Measurements from ENCODE around the gene KIF1A. TPM values are rescaled to one million over a fixed set of nuclear protein-coding genes. Genes with fewer than 3 reads are reported as not detected.
A peak's percentile ranks its signal among the peaks of the same experiment; 100 is the strongest.

Gene KIF1A
- total RNA-seq, 1 experiment from 2014 or later, result 51.6 TPM

DNA sequence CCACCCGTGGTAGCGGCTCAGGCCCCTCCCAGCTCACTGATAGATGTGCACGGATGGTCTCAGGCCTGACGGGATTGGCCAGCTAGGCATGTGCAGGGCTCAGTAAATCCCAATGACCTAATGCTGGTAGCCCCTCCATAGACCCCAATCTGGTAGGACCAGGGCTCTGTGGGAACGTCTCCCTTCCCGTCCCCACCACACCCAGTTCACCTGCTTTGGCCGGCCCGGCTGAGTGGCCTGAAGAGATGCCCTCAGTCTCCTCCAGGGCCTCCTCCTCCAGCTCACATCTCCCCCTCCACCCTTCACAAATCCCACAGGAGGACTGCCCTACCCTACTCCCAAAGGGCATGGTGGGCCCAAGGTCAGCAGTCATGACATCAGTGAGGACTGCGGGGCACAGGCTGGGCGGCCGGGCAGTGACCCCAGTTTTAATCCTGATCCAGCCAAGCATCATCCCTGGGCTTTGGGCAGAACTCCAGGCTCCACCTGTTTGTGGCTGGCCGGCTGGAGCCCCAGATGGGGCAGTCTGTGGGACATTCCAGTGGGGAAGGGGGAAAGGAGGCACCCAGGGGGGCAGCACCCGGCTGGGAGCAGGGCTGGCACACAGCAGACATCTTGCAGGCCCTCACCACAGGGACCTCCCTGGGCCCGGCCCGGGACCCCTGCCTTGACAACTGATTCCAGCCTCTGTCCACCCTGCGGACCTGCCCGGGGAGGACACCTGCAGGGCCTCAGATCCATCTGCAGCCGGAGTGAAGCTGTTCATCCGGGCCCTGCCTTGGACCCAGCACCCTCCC is 2.3 kb downstream of the KIF1A start:
- Histone ChIP-seq H3K36me3 (replicated peaks; ENCODE audit: control insufficient read depth, insufficient read depth, low read length) (peaks cover 3% of the 10 kb centered on the region; the same call in 1 of the 2 replicates), H3K27me3 (ENCODE audit: control insufficient read depth, insufficient read depth, low read length) (peaks cover 27% of the 10 kb centered on the region), H3K4me3 (ENCODE audit: insufficient read depth, low read depth, low read length) (no peak overlapping the region)
- peak; percentile 57 for DNase-seq

DNA sequence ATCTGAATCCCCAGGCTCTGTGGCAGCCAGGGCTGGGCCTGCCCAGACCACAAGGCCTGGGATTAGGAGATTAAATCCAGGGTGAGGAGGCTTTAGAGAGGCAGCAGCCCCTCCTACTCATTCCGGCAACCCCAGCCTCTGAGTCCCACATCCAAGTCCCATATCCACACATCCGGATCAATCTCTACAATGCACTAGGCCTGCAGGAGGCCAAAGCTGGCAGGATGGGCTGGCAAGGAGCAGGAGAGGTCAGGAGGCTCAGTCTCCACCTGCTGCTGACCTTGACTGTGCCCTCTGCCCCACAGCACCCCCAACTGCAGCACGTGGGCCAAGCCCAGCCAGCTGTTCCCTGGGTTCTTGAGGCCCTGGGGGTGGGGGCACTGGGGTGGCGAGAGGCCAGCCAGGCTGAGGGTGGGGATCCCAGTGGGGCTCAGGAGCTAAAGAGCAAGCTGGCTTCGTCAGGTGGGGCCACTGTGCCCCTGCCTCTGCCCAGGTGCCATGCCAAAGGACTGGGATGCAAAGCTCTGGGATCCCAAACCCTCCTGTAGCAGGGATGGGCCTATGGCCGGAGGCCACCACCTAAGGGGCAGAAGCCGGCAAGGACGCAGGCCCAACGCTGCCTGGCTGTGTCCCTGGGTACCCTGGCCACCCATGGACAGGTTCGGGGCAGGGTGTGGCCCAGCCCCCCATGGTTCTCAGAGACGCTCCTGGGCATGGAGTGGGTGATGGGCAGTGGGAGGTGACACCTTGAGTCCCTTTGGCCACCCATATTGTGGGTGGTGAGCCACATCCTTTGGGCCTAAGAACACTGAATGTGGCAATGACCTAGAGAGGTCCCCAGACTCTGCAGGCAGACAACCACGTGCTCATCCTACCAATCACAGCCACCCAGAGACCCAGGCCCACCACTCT is 3.2 kb downstream of the KIF1A start:
- peaks cover 19% of the 10 kb centered on the region for H3K27me3 ChIP-seq (ENCODE audit: control insufficient read depth, insufficient read depth, low read length)
- no peak overlapping the region for H3K4me3 ChIP-seq (ENCODE audit: insufficient read depth, low read depth, low read length)

DNA sequence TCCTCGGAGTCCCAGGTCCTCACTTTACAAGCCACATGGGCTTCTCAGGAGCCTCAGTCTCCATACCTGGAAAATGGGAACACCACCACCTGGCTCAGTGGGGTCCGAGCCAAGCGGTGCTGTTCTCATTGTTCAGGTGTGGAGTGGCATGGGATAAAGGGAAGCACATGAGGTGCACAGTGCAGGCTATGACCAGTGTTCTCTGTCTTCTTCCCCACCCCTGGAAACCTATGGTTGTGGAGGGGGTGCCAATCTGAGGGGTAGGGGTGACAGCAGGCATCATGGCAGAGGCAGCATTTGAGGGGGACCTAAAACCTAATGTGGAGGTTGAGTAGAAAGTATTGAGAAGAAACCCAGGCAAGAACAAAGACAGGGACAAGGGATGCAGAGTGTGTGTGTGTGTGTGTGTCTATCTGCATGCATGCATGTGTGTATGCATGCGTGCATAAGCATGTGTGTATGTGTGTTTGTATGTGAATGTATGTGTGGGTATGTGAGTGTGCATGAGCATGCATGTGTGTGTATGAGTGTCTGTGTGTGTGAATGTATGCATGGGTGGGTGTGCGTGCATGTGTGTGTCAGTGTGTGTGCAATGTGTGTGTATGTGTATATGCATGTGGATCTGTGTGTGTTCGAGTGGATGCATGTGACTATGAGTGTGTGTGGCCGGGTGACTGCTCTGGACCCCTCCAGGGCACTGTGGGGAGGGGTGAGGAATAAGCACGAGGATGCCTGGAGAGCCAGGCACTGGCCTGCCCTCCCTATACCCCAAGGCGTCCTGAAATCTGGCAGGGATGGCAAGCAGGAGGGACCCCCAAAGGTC is 4.0 kb downstream of the KIF1A start:
- Histone ChIP-seq H3K4me3 (ENCODE audit: insufficient read depth, low read depth, low read length) (no peak overlapping the region), H3K27me3 (ENCODE audit: control insufficient read depth, insufficient read depth, low read length) (peaks cover 12% of the 10 kb centered on the region; the same call in 1 of the 2 replicates), H3K36me3 (replicated peaks; ENCODE audit: control insufficient read depth, insufficient read depth, low read length) (peaks cover 8% of the 10 kb centered on the region)
- peak; percentile 23 for DNase-seq

More for the DNA sequence above, 3.2 kb downstream of the KIF1A start:
- peak; percentile 60 for DNase-seq
- H3K36me3 ChIP-seq (replicated peaks; ENCODE audit: control insufficient read depth, insufficient read depth, low read length), result peaks cover 8% of the 10 kb centered on the region

DNA sequence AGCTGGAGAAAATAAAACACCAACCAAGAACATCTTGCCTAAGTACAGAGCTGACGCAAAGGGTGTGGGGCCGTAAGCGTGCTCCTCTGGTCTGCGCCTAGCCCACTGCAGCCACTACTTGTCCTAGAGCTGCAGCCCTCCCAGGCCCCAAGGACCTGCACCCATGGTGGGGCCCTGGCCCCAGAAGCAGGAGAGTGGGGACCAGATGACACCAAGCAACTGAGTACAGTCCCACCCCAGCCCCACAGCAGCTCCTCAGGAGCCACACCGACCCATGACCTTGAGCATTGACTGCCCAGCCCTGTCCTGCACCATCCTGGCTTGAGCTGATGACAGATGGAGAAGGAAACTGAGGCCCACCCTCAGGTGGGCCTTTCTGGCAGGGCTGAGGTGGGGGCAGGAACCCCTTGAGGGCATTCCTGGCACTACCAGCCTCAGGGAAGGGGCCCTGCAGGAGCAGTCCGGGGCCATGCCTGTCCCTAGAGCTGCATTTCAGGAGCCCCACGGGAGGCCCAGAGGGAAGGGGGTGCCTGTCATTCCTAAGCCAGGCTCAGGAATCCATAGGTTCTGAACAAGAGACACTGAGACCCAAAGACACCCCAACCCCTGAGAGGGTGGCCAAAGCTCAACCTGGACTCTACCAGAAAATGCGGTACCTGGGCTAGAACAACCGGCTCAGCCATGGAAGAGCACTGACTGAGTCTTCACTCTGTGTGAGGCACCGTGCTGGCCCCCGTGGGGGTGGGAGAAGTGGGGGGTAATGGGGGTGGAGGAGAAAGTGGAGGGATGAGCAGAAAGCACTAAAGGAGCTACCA is 4.9 kb downstream of the KIF1A start:
- no peak overlapping the region for H3K4me3 ChIP-seq (ENCODE audit: insufficient read depth, low read depth, low read length)
- peaks cover 7% of the 10 kb centered on the region; the same call in 1 of the 2 replicates for H3K27me3 ChIP-seq (ENCODE audit: control insufficient read depth, insufficient read depth, low read length)
- H3K36me3 ChIP-seq (replicated peaks; ENCODE audit: control insufficient read depth, insufficient read depth, low read length), result peaks cover 8% of the 10 kb centered on the region
- peak; percentile 39 for DNase-seq

DNA sequence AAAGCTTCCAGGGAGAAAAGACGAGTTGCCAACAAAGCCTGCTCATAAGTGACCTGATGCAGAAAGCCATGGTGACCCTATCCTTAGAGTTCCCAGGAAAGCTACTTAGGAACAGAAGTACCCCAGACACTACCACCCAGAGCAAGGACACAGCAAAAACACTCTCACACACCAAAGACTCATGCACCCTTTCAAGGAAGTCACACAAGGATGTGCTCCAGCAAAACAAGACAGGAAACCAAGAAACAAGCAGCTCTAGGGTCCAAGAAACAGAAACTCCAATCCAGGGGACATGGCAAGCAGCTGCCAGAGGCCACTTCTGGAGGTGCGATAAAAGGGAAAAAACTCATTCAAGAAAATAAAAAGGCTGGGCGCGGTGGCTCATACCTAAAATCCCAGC is 5.7 kb downstream of the KIF1A start:
- H3K36me3 ChIP-seq (replicated peaks; ENCODE audit: control insufficient read depth, insufficient read depth, low read length), result peaks cover 8% of the 10 kb centered on the region
- H3K27me3 ChIP-seq (ENCODE audit: control insufficient read depth, insufficient read depth, low read length), result peaks cover 4% of the 10 kb centered on the region; the same call in 1 of the 2 replicates
- peak; percentile 28 for DNase-seq

DNA sequence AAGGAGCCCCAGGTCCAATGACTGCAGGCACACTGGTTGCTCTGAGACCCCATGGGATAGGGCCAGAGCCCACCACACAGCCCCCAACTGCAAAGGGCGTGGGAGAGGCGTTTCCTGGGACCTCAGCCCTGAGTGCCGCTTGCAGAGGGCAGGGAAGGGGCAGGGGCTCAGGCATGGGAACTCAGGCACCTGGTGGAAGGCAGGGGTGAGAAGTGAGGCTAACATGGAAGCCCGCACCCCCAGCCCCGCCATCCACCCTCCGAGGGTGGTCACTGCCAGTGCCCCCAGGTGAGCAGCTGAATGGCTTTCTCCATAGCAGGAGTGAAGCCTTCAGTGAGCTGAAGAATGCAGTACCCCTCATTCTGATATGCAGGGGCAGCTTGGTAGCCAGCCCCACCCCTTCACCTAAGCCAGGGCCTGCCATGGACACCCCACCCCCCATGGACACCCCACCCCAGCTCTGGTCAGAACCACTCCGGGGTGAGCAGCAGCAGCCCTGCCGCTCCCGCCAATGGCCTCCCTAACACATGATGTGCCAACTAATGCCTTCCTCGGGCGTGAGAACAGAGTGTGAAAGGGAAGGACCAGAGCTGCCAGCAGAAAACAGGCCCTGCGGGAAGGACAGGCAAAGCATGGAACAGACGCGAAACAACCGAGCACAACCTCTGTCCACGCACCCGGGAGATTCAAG is 6.6 kb downstream of the KIF1A start:
- peak; percentile 38 for DNase-seq
- Histone ChIP-seq H3K27me3 (ENCODE audit: control insufficient read depth, insufficient read depth, low read length) (no peaks in the 10 kb centered on the region), H3K36me3 (replicated peaks; ENCODE audit: control insufficient read depth, insufficient read depth, low read length) (peaks cover 8% of the 10 kb centered on the region), H3K4me3 (ENCODE audit: insufficient read depth, low read depth, low read length) (no peak overlapping the region)

More for the DNA sequence above, 5.7 kb downstream of the KIF1A start:
- no peak overlapping the region for H3K4me3 ChIP-seq (ENCODE audit: insufficient read depth, low read depth, low read length)

DNA sequence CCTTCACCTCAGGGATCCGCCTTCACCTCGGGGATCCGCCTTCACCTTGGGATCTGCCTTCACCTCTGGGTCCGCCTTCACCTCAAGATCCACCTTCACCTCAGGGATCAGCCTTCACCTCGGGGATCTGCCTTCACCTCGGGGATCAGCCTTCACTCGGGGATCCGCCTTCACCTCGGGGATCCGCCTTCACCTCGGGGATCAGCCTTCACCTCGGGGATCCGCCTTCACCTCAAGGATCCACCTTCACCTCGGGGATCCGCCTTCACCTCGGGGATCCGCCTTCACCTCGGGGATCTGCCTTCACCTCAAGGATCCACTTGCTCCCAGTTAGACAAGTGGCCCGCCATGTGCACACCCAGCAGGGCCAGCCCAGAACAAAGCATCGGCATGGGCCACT is 7.3 kb downstream of the KIF1A start:
- peak; percentile 27 for DNase-seq
- peaks cover 8% of the 10 kb centered on the region for H3K36me3 ChIP-seq (replicated peaks; ENCODE audit: control insufficient read depth, insufficient read depth, low read length)
- H3K27me3 ChIP-seq (ENCODE audit: control insufficient read depth, insufficient read depth, low read length), result no peaks in the 10 kb centered on the region
- H3K4me3 ChIP-seq (ENCODE audit: insufficient read depth, low read depth, low read length), result no peak overlapping the region

DNA sequence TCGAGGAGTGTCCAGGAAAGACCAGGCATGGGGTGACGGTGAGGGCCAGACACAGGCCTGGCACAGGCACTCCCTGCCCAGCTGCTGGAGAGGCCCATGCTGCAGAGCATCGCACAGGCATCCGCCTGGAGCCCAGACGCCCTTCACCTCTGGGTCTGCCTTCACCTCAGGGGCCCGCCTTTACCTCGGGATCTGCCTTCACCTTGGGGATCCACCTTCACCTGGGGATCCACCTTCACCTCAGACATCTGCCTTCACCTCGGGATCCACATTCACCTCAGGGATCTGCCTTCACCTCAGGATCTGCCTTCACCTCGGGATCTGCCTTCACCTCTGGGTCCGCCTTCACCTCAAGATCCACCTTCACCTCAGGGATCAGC is 7.7 kb downstream of the KIF1A start:
- DNase-seq, result peak; percentile 35
- peaks cover 8% of the 10 kb centered on the region for H3K36me3 ChIP-seq (replicated peaks; ENCODE audit: control insufficient read depth, insufficient read depth, low read length)

DNA sequence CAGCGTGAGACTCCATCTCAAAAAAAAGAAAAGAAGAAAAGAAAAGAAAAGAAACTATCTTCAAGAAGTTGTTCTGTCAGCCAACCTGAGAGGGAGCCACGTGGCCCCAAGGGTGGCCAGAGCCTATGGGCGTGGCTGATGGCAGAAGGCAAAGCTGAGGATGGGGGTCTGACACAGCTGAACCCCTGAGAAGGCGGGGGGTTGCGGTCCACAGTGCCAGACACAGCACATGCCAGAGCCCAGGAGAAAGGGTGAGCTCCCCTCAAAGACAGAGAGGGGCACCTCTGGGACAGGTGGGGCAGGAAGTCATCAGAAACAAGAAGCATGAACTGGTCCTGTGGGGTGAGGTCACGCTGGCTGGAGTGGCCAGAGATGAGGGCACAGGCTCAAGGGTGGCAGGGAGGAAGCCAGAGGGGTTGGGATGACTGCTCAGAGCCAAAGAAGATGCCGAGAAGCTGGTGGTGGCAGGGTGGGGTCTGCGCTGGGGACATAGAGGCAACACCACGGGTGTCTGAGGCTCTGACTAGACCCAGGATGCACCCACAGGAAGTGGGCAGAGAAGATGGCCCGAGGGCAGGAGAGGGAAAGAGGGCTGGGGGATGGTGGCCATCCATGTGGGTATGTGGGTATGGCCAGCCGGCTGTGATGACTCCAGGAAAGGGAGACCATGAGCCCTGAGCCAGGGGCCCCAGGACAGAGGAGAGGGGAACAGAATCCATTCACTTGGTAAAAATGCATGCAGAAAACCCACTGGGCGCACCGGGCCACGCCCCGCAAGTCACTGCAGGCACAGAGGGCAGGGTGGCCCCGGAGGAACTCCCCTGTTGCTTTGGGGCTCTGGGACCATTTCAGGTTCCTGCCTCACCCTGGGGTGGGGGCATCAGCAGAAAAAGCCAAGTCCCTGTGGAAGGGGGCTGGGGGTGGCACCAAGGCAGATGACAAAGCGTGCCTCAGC is 8.4 kb downstream of the KIF1A start:
- DNase-seq, result peak; percentile 43
- peaks cover 8% of the 10 kb centered on the region for H3K36me3 ChIP-seq (replicated peaks; ENCODE audit: control insufficient read depth, insufficient read depth, low read length)
- H3K4me3 ChIP-seq (ENCODE audit: insufficient read depth, low read depth, low read length), result no peak overlapping the region
- no peaks in the 10 kb centered on the region for H3K27me3 ChIP-seq (ENCODE audit: control insufficient read depth, insufficient read depth, low read length)

More for the DNA sequence above, 7.7 kb downstream of the KIF1A start:
- Histone ChIP-seq H3K27me3 (ENCODE audit: control insufficient read depth, insufficient read depth, low read length) (no peaks in the 10 kb centered on the region), H3K4me3 (ENCODE audit: insufficient read depth, low read depth, low read length) (no peak overlapping the region)

DNA sequence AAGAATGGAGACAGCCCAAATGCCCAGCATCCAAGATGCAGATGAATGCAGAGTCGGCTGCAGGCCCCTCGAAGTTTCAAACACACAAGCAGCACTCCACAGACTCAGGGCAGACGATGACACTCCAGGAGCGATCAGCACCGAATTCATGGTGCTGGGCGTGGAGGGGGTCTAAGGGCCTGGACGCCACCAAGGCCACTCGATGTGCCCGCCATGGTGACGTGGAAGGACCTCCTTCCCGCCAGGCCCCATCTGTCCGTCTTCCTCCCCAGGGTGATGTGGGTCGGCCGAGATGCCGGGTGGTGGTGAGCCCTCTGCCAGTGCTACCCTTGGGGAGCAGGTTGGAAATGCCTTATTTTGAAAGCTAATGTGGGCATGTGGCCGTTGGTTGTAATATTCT is 9.4 kb downstream of the KIF1A start:
- no peak overlapping the region for H3K4me3 ChIP-seq (ENCODE audit: insufficient read depth, low read depth, low read length)
- no peaks in the 10 kb centered on the region for H3K27me3 ChIP-seq (ENCODE audit: control insufficient read depth, insufficient read depth, low read length)
- H3K36me3 ChIP-seq (replicated peaks; ENCODE audit: control insufficient read depth, insufficient read depth, low read length), result peaks cover 6% of the 10 kb centered on the region
- peak; percentile 39 for DNase-seq

DNA sequence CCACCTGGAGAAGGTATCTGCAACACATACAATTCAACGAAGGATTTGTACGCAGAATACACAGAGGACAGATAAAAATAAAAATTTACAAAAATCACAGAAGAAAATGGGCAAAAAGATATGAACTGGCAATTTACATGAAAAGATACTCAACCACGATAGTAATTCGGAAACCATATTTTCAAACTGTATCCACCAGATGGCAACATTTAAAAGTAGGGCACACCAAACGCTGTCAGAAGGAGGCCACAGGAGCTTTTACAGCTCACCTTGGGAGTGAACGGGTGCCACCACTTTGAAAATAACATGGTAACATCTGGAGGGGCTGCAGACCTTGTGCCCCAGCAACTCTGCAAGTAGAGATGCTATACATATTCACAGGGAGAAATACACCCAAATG is 9.8 kb downstream of the KIF1A start:
- peak; percentile 47 for DNase-seq
- Histone ChIP-seq H3K36me3 (replicated peaks; ENCODE audit: control insufficient read depth, insufficient read depth, low read length) (peaks cover 6% of the 10 kb centered on the region), H3K4me3 (ENCODE audit: insufficient read depth, low read depth, low read length) (no peak overlapping the region)

DNA sequence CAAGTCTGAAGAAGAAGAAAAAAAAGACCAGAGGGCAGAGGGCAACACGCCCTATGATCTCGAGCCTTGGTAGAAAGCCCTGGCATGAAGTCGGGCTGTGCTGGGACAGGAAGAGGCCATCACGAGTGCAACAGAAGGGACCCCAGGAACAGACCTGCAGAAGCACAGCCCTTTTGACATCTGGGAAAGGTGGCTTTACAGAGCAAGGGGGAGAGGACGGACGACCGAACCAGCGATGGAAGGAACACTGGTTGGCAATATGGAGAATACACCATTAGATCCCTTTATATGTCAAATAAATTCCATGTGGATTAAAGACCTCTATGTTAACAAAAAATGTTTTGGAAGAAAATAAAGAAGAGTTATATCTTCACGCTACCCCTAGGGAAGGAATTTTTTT is 10.7 kb downstream of the KIF1A start:
- DNase-seq, result no peak
- Histone ChIP-seq H3K4me3 (ENCODE audit: insufficient read depth, low read depth, low read length) (no peak overlapping the region), H3K27me3 (ENCODE audit: control insufficient read depth, insufficient read depth, low read length) (no peaks in the 10 kb centered on the region), H3K36me3 (replicated peaks; ENCODE audit: control insufficient read depth, insufficient read depth, low read length) (peaks cover 6% of the 10 kb centered on the region)

More for the DNA sequence above, 9.8 kb downstream of the KIF1A start:
- no peaks in the 10 kb centered on the region for H3K27me3 ChIP-seq (ENCODE audit: control insufficient read depth, insufficient read depth, low read length)

Measured in H7 (cell line).